Pancreas (tissue), 10 donors: ENCODE data around the gene PCGF1. TPM values are rescaled to one million over a fixed set of nuclear protein-coding genes. Genes with fewer than 3 reads are reported as not detected.

Experiments used
- ATAC-seq, 4 donors: fragments of 200-7000 bp; cut with Tn5 transposase; one replicate each; pipeline versions ENCODE4 v1.8.0 to v1.9.1; 2020; ENCODE audit warnings: mild to moderate bottlenecking in 4 of 4, moderate library complexity in 4 of 4
- DNase-seq, 6 donors: peaks; one replicate each; pipeline ENCODE4 v3.0.0-alpha.2; 2020
- FAIRE-seq: peaks from 2 replicates; lab custom pipeline; 2012; peaks lifted over from hg19 to GRCh38; lab: Jason Lieb, UNC
- H3K27ac ChIP-seq, 4 donors: fragments of 200-600 bp; sonication (generic); 1 replicate in 3 of 4; 2 replicates in 1 of 4; pipeline versions ENCODE4 v1.5.0 to v1.8.0; 2020
- H3K27me3 ChIP-seq, 4 donors: fragments of 200-600 bp; one replicate each; pipeline ENCODE4 v1.8.0; 2021
- H3K36me3 ChIP-seq, 3 donors: fragments of 200-600 bp; sonication (generic) in 1 of 3; one replicate each; pipeline versions ENCODE4 v1.5.0 to v1.8.0; 2020 to 2021
- H3K4me1 ChIP-seq, 3 donors: fragments of 200-600 bp; one replicate each; pipeline ENCODE4 v1.8.0; 2021
- H3K4me3 ChIP-seq, 4 donors: fragments of 200-600 bp; sonication (generic) in 2 of 4; one replicate each; pipeline versions ENCODE4 v1.5.0 to v1.8.0; 2020 to 2021
- H3K9me3 ChIP-seq, 4 donors: fragments of 200-600 bp; one replicate each; pipeline ENCODE4 v1.8.0; 2021
- WGBS, 2 donors: extraction: QIAGEN DNeasy Blood & Tissue Kit; methylation state at CpG; one replicate each; pipeline ENCODE4 v1.1.7; 2013; 5-methylcytosine and 5-hydroxymethylcytosine counted together
- intact Hi-C, 3 donors: fragments of 100-400 bp; cut with DNase I; formaldehyde crosslinking; loops; one replicate each; pipeline versions ENCODE4 v1.11.1 to v1.14.2; 2022
- polyA plus RNA-seq, 2 donors: library from polyadenylated mRNA; stranded (reverse); fragments of 200-250 nt; gene quantifications; one replicate each; pipeline ENCODE4 v1.2.3, GENCODE V29; 2013
- total RNA-seq, 6 donors: library from RNA; stranded (reverse); fragmentation: NEBNext Ultra II Directional in 4 of 6; extraction: Animal tissue kit (Norgen Biotek cat#: 25700) in 4 of 6; gene quantifications; one replicate each; pipeline versions ENCODE4 v1.2.1 to v1.2.4, GENCODE V29; 2021 to 2023
- TF ChIP-seq, protein P1 (sequence below), 4 donors: fragments of 200-600 bp; sonication (generic) in 3 of 4; IDR thresholded peaks; one replicate each; pipeline versions ENCODE4 v1.5.0 to v1.8.0; 2021; ENCODE audit warnings: antibody characterized with exemption in 4 of 4
- donor health status: healthy with polysubstance abuse.
- donor health status: DM: no; HTN: no; CAD: no; lungs with moderate emphysema.
- donor health status: DM: no; HTN: no; CAD: no.
- donor health status: control.
- donor health status: control.
- donor health status: Bipolar disorder and iron deficiency.
- donor health status: DM: yes; HTN: yes; CAD: no.
- donor health status: DM: no; HTN: no; CAD: no.
- donor health status: DM: no; HTN: no; CAD: no.
- donor health status: DM: yes; HTN: yes; CAD: no.

Gene PCGF1
- total and polyA plus RNA-seq, 8 donors: 8.8 to 16.4 (median 12.4) TPM

DNA sequence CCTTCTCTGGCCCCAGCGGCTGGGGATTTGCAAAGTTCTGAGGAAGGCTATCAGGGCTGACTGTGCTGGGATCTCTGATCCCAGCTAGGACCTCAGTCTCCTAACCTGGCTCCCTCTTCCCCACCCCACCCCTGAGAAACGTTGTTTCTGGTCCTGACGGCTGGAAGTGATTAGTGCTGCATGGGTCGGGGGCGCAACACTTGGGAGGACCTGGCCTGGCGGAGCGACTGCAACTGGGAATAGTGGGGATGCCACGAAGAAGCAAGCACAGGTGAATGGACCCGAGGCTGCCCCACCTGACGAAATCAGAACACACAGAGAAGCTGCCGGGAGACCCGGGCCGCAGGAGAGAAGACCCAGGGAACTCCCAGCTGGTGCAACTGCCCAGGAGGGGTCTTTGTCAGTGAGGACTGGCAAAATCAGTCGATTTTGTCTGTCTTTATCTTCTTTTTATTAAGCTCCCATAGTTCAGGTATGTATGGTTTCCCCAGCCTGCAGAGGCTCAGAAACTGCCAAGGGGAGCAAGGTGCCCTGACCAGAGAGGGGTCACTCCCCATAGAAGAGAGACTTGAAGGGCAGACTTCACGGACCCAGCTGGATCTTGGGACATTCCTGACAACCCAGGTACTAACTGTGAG lies 7.4 kb downstream of the PCGF1 start:
- H3K27me3 ChIP-seq: peaks cover 0 to 6% (median 0%) of the 10 kb centered on the region in 4 donors
- no peak overlapping the region for H3K27ac ChIP-seq
- H3K36me3 ChIP-seq: no peaks in the 10 kb centered on the region
- WGBS, 2 donors: 70% methylated on average over 15 of the region's 15 CpGs
- TF ChIP-seq, protein P1, sequence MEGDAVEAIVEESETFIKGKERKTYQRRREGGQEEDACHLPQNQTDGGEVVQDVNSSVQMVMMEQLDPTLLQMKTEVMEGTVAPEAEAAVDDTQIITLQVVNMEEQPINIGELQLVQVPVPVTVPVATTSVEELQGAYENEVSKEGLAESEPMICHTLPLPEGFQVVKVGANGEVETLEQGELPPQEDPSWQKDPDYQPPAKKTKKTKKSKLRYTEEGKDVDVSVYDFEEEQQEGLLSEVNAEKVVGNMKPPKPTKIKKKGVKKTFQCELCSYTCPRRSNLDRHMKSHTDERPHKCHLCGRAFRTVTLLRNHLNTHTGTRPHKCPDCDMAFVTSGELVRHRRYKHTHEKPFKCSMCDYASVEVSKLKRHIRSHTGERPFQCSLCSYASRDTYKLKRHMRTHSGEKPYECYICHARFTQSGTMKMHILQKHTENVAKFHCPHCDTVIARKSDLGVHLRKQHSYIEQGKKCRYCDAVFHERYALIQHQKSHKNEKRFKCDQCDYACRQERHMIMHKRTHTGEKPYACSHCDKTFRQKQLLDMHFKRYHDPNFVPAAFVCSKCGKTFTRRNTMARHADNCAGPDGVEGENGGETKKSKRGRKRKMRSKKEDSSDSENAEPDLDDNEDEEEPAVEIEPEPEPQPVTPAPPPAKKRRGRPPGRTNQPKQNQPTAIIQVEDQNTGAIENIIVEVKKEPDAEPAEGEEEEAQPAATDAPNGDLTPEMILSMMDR (IDR thresholded peaks at IDR 0.05): no peak
- intact Hi-C loops: no loop called here
- H3K4me3 ChIP-seq: no peak overlapping the region
- no peaks in the 10 kb centered on the region for H3K9me3 ChIP-seq
- ATAC-seq (no peak), DNase-seq (no peak), FAIRE-seq (no peak)
- H3K4me1 ChIP-seq: peaks cover 0 to 15% (median 6%) of the 10 kb centered on the region in 3 donors

DNA sequence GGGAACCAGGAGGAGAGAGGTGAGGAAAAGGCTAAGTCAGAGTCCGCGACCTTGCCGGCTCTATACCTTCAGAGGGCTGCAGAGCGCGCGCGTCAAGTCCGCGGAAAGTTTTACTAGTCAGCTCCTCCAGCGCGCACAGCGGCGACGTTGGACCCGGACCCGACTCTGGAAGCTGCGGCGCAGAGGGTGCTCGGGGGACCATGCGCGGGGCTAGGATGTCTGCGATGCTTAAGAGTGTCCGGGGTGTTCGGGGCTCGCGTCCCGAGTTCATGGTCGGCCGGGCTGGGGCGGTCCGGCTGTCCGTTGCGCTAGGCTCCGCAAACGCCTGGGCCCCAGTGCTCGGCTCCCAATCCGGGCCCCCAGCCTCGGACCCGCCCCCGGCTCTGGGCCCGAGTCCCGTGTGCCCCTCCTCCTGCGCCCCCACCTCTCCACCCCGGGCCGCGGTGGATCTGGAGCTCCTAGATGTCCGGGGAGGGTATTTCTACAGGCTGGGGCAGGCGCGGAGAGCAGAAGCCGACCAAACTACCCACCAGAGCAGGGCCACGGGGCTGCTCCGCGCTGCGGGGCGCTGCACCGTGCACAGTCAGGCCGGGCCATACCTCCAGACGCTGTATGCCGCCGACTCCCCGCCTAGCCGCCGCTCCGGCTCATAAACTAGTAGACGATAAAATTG lies 8.1 kb downstream of the PCGF1 start, which contains the start of gene LBX2:
LBX2 (minus strand) TSS at position 337 of the 673 bp plus-strand sequence; CDS start at position 271, 66 bp downstream.
- DNase-seq: peak in 2 of 6 donors; percentile 63 to 66
- peaks cover 0 to 6% (median 0%) of the 10 kb centered on the region in 4 donors for H3K27me3 ChIP-seq
- peak within 1 kb of the TSS in 3 of 4 donors; percentile 7 to 41 (median 23) for H3K4me3 ChIP-seq
- FAIRE-seq: no peak
- ATAC-seq: no peak
- H3K36me3 ChIP-seq: no peaks in the 10 kb centered on the region
- intact Hi-C loops: no loop called here
- WGBS, 2 donors: 12 to 13% methylated on average over 58 to 65 of the region's 65 CpGs
- TF ChIP-seq, protein P1 (IDR thresholded peaks at IDR 0.05): no peak
- no peaks in the 10 kb centered on the region for H3K9me3 ChIP-seq
- H3K27ac ChIP-seq: no peak within 1 kb of the TSS
- H3K4me1 ChIP-seq: peaks cover 0 to 15% (median 6%) of the 10 kb centered on the region in 3 donors

DNA sequence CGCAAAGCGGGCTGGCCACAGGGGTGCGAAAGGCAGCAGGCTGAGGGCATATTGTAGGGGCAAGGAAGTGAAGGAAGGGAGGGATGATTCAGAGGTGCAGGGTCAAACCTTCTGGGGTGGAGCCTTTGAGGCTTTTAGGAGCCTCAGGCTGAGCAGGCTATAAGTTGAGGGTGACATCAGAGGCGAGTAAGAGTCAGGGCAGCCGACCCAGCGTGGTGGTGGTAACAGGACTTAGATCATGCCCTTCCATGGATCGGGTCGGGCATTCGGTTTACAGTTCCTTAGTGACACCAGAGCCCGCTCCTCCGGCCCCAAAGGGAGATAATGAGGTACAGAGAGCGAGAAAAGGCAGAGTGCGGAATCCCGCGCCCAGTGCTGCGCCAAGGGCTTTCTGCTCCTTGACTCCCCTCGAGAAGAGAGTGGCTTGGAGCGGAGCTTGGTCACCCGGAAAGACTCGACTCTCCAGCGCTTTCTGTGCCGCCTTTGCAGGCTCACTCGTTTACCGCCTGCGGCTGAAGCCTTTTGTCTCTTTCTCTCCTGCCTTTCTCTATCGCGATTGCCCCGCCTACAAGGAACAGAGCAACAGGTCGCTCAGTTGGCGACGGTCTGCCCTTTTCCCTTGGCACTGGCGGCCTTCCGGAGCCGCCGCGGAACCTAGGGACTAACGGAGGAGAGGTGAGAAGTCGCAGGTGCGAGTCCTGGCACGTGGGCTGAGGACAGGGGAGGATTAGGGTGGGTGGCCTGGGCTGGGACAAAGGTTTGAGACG lies 8.8 kb downstream of the PCGF1 start:
- 6 to 7% methylated on average over 41 of the region's 41 CpGs for WGBS, 2 donors
- intact Hi-C loops: no loop called here
- TF ChIP-seq, protein P1 (IDR thresholded peaks at IDR 0.05): no peak
- H3K27me3 ChIP-seq: peaks cover 0 to 6% (median 0%) of the 10 kb centered on the region in 4 donors
- ATAC-seq: peak in 2 of 4 donors; percentile 2 to 4
- H3K27ac ChIP-seq: no peak overlapping the region
- H3K4me1 ChIP-seq: peaks cover 0 to 12% (median 6%) of the 10 kb centered on the region in 3 donors
- no peak for FAIRE-seq
- peak overlapping the region in 3 of 4 donors; percentile 7 to 41 (median 23) for H3K4me3 ChIP-seq
- H3K9me3 ChIP-seq: no peaks in the 10 kb centered on the region
- no peaks in the 10 kb centered on the region for H3K36me3 ChIP-seq
- no peak for DNase-seq

DNA sequence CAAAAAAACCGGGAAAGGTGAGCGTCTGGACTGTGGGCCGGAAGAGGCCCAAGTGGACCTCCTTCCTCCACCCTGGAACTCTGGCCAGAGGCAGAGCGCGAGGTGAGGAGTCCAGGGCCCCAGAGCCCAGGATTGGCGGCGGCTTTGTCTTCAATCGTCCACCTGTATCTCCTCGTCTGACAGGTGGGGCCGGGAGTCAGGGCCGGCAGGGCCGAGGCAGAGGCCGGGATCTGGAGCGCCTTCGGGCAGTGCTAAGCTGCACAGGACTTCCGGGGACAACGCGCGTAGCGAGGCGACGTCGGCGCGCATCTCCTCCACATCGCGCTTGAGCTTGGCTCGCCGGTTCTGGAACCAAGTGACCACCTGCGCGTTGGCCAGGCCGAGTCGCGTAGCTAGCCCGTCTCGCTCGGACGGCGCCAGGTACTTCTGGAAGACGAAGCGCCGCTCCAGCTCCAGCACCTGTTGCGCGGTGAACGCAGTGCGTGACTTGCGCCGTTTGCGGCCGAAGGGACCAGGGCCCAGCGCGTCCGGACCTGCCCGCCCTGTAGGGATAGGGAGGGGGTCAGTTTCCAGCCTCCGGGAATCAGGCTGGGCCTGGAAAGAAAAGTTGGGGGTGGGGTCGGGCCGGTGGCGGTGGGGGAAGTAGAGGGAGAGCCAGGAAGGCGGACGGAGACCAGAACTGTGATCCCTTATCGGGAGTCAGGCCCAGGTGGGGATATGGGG lies 9.6 kb downstream of the PCGF1 start:
- intact Hi-C loops: no loop called here
- DNase-seq: peak in 3 of 6 donors; percentile 42 to 81 (median 71)
- WGBS, 2 donors: 6% methylated on average over 54 to 61 of the region's 61 CpGs
- peaks cover 0 to 6% (median 0%) of the 10 kb centered on the region in 4 donors for H3K27me3 ChIP-seq
- H3K27ac ChIP-seq: no peak overlapping the region
- TF ChIP-seq, protein P1 (IDR thresholded peaks at IDR 0.05): no peak
- H3K36me3 ChIP-seq: no peaks in the 10 kb centered on the region
- H3K9me3 ChIP-seq: no peaks in the 10 kb centered on the region
- peak overlapping the region; percentile 7 to 41 (median 20) for H3K4me3 ChIP-seq
- peak; percentile 26 to 65 (median 46) for ATAC-seq
- H3K4me1 ChIP-seq: peaks cover 0 to 8% (median 6%) of the 10 kb centered on the region in 3 donors
- no peak for FAIRE-seq
